ENCODE data around the gene CDC42SE2.
"Not testable (repeated sequence)": the region's sequence is repeated elsewhere in the genome, so short reads cannot be mapped to it uniquely, and the experiment has no call there.

CDC42SE2 gene

DNA sequence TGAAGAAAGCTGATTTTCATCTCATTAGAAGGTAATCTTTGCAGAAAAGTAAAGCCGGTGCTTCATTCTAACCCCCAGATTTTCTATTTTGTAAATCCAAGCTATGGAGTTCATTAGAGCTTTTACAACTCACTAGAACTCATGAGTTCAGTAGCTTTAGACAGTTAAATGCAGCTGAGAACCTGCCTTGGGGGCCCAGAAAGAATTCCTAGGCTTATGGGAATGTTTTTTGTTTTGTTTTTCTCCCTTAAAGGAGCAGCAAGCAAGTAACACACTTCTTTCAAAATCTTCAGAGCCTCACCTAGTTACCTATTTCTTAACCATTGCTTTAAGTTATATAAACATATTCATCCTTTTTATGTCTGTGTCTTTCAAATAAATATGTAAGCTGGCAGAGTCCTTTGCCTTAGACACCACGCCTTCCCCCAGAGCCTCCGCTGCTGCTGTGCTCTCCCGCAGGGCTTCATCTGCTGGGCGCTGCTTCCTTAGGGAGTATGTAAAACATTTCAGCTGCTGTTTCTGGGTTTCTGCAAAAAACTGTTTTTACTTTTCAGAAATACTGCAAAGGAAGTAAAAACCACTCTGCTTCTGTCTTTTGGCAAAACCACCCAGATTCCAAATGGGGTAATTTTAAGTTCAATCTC is 132.9 kb downstream of the CDC42SE2 start:
- DNase-seq = no peak

DNA sequence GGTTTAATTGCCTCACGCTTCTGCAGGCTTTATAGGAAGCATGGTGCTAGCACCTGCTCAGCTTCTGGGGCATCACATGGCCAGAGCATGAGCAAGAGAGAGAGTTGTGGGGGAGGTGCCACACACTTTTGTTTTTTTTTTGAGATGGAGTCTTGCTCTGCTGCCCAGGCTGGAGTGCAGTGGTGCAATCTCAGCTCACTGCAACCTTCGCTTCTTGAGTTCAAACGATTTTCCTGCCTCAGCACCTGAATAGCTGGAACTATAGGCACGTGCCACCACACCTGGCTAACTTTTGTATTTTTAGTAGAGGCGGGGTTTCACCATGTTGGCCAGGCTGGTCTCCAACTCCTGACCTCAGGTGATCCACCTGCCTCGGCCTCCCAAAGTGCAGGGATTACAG is 135.2 kb downstream of the CDC42SE2 start:
- not testable (repeated sequence) for DNase-seq

DNA sequence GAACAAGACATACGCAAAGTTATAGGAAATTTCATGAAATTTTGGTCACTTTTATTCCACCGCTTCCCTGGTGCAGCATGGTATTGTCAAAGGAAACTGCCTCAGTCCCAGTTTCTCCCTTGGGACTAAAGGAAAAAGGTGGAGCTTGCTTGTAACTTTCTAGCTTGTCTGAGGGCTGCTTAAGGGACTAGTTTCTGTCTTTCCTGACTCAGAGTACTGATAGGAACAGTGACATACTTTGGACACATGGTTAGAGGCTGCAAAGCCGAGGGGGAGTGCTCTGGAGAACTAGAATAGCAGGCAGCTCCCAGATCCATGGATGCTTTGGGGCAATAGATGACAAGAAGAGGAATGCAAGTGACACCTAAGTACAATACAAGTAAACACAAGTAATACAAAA is 136.7 kb downstream of the CDC42SE2 start:
- no peak for DNase-seq

DNA sequence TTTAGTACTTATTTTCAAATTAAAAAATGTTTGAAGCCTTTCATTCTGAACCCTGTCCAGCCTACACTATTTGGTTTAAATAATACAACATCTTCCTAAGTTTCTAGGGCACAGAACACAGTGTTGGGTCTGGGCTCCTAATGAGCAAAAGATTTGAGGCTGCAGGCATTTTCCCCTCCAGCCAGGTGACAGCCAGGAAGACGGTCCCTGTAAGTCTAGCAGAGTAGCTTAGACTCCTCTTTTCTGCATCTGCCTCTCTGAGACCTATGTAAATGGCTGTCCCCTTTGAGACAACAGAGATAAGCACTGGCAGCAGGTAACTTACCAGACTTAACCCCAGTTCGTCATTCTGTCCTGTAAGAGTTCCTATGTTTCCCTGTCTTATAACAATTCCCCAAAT is 141.8 kb downstream of the CDC42SE2 start:
- DNase-seq = no peak

DNA sequence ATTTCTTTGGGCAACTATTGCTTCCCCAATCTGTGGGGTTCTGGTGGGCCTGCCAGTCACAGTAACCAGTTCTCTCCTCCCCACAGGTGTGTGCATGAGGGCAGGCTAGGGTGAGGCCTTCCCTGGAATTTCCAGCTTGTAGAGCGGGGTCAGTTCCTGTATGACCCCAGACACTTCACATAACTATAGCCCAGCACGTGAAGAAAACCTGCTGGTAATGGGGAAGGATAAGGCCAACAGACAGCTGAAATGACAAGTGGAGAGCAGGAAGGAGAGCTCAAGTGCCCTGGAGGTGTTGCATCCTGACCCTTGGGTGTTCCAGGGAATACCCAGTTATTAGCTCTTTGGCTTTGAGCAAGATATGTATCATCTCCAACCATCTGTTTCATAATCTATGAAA is 142.2 kb downstream of the CDC42SE2 start:
- DNase-seq = no peak

DNA sequence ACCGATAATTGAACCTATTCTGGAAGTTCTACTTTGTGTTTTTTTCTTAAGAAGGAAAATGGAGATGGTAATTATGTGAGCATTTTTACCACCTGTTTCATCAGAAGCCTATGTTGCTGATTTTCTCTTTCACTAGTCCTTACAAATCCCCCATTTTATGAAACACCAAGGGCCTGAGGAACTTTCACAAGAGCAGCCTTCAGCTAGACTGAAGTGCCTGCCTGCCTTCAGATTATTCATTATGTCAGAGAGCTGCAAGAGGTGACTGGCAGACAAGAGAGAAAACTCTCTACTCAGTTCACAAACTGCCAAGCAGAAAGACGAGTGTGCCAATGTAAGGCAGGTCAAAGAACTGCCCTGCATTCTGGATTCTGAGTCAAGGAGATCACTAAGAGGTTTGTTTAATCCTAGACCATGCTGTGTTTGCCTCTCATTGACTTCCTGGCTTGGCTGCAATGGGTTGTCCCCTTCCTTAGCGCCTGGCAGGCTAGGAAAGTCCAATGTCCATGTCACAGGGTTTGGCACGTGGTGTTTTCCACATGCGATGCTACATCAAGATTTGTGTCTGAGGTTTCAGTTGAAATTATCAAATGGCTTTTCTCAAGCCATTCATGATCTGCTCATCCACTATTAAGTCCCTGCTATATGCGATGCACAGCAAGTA is 143.3 kb downstream of the CDC42SE2 start:
- no peak for DNase-seq

DNA sequence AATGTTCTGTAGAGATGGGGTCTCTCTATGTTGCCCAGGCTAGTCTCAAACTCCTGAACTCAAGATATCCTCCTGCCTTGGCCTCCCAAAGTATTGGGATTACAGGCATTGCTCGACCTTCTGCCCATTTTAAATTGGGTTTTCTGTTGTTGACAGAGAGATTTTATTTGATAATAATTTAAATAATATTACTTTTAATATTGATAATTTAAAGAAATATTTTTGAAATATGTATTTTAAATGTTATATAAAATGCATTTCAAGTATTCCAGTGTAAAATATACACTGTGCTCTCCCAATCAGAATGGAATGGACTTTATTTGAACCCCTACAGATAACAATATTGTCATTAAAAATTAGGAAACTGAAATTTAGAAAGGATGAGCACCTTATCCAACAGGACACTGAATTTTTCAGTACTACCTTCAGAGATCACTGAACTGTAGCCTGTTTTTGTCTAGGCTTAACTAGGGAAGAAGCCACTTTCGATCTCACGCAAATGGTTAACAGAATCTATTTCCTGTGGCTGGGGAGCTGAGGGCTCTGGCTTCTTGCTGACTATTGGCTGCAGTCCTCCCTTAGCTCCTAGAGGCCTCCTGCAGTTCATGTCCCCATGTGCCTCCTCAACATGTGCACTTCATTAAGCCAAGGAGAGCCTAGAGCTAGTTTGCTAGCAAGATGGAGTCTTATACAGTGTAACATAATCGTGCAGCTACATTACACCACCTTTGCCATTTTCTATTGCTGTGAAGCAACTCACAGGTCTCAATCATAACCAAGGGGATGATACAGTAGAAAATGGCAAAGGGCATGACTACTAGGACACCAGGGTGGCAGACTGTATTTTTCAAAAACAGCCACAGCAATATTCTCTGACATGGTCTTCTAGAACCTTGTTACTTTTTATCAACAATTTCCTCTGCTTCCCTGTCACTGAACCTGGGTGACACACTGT is 150.0 kb downstream of the CDC42SE2 start:
- DNase-seq = no peak

DNA sequence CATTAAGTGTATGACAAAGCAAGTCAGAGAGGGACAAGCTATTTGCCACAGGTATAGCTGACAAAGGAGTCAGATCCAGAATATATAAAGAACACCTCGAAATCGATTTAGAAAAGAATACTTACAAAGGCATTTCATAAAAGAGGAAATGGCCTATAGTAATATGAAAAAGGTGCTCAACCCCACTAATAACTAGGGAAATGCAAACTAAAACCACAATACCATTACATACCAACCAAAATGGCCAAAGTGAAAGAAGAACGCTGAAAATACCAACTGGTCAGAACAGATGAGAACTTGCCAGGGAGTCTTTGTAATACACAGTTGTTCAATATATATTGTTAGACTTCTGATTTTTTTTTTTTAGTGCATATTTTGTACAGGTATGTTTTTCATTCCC is 152.9 kb downstream of the CDC42SE2 start:
- DNase-seq = no peak

DNA sequence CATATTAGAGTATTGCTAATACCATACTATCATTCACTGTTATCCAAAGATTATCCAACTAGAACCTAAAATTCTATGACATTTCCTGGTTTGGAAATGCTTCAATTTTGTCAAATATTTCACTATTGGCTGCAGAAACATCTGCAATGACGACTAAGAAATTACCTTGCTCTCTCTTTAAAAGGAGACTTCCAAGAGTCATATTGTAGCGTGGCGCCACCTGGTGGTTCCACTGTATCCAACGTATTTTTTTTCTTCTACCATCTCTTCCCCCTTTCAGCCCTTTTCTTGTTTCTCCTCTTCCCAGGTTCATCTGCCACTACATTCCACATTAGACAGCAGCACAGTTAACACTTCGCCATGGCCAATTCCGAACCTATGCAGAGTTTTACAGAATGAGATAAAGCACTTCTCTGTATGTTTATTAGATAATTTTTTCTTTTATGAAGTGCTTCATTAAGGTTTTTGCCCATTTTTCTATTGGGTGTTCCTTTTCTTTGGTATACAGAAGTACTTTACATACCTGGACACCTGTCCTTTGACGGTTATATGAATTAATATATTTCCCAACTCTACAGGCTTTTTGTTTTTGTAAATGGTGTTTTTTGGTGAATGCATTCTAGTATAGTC is 153.5 kb downstream of the CDC42SE2 start:
- peak; percentile 84 to 85 for DNase-seq

DNA sequence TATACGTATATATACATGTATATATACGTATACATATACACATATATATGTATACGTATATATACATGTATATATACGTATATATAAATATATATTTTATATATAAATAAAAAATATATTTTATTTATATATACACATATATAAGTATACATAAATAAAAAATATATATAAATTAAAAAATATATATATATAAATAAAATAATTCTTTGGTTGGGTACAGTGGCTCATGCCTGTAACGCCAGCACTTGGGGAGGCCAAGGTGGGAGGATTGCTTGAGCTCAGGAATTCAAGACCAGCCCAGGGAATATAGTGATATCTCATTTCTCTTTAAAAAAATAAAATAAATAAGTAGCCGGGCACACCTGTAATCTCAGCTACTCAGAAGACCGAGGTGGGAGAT is 155.0 kb downstream of the CDC42SE2 start:
- no peak for DNase-seq

DNA sequence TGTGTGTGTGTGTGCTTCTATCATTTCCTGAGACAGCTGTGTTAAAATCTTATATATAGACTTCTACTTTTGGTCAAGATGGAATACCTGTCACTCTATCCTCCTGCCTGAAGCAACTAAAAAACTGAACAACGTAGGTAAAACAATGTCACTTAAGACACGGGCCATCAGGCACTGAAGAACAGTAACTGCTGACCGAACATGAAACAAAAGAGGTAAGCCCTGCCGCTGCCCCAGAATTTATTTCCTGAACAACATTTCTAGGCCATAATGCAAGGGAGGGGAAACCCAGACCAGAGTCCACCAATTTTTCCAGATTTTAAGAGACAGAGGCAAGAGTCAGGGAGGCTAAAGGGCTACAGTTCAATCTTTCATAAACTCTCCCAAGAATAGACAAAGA is 156.0 kb downstream of the CDC42SE2 start:
- DNase-seq = no peak

DNA sequence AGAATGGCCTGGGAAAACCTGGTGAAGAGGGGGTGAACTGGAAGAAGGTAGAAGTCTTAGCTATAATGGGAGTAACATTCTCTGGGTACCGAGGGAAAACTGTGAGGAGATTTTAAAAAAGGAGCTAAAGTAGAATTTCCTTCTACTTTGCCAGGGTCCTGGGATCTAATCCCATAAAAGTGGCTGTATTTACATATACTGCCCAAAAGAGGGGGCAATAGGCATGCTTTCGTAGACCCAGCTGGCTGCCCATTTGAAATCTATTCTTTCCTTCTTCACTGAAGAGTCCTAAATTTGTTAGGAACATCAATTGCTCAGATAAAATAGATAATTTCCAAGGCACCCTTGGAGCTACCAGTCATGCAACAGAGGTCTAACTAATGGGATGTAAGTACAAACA is 159.2 kb downstream of the CDC42SE2 start:
- DNase-seq = no peak

DNA sequence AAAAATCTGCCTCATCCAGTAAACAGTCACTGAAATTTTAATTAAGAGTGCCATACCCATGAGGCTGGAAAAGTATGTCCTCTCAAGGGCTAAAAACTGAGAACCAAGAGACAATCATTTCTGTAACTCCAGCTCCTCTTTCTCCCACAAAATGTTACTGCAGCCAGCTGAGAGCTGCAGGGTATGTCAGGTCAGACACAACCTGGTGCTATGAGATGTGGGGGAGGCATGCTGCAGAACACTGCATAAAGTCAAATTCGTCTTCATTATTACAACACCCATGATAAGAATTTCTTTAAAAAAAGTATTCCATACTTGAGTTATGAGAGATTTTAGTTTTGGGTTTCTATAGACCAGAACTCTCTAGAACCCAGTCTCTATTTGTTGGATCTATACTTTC is 162.2 kb downstream of the CDC42SE2 start:
- no peak for DNase-seq

DNA sequence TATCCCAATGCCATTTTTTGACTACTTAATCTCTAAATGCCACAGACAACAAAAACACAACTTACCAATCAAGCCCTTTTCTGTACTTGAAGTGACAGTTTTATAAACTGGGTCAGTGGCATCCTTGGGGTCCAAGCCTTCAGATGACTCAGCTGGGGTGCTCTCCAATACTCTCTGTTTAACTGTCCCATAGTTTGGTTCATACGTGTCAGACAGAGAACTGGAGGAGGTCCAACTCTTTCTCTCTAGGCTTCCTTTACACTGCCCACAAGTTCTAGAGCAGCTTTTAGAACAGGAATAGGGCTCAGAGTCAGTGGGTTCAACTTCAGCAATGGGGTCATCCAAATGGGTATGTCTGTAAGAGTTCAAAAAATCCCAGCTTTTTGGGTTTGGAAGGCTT is 166.9 kb downstream of the CDC42SE2 start:
- DNase-seq = no peak

DNA sequence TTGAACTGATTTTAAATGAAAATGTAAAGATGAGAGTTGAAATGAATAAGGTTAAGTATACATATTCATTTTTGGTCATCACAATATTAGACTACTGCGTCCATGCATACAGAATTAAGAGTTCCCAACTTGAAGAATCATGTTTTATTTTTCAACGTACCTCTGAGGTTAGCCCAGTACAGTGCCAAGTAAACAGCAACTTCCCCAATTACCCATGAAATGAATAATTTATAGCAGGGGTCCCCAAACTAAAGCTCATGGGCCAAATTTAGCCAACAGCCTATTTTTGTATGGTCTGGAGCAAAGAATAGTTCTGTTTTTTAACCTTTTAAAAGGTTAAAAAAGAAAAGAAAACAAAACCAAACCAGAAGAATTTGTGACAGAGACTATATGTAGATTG is 167.9 kb downstream of the CDC42SE2 start:
- DNase-seq = no peak

DNA sequence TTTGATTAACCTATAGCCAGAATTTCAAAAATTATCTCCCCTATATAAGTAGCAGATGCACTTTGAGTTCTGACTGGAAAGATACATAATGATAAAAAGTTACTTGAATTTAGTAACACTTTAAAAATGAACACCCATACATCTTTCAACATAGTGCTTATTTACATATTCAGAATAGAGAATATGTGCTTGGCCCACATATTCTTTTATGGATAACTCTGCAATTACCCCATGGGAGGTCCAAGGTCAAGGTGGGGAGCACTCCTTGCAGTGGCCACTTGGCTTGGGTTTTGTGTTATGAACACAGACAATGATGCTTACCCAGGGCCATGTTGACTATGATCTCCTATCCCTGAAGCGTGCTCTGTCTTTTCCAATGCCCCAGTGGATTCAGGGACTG is 169.3 kb downstream of the CDC42SE2 start:
- DNase-seq = no peak

DNA sequence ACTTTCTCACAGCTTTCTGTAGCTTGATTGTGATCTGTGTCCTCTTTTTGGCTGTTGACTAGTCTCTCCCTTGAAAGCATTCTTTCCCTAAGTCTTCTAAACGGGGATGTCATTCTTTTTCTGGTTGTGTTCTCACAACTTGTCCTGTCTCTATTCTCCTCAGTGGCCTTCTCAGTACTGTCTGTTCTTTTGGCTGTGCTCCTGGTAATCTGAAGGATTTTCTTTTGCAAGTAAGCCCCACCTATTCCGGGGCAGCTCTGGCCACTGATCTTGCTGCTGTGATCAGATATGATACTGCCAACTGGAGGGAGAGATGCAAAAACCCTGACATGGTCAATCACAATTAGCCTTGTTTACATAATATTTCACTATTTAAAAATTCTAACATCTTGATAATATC is 172.2 kb downstream of the CDC42SE2 start:
- no peak for DNase-seq

DNA sequence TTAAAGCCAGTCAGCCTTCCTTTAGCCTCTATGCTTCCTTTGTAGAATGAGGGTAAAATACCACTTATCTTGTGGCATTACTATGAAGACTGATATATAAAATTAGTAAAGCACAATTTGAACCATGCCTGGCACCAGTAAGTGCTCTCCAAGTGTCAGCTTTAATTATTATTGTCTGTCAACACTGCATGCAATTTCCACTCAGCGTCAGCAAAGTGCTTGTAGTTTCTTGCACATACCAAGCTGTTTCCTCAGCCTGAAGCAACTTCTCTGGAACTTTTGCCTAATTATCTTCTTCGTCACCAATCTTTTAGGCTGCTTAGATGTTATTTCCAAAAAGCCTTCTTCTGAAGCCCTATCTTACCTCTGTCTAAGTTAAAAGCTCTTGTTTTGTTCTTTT is 177.3 kb downstream of the CDC42SE2 start:
- no peak for DNase-seq
